ENCODE measurements around the gene PTPN23. TPM values are rescaled to one million over a fixed set of nuclear protein-coding genes. Genes with fewer than 3 reads are reported as not detected.

PTPN23 gene
- total and polyA plus RNA-seq, 2 of the 8 experiments (the other 6 are each of a cell fraction or from before 2014, with no cell fraction given) = 2.9 to 46.7 TPM

DNA sequence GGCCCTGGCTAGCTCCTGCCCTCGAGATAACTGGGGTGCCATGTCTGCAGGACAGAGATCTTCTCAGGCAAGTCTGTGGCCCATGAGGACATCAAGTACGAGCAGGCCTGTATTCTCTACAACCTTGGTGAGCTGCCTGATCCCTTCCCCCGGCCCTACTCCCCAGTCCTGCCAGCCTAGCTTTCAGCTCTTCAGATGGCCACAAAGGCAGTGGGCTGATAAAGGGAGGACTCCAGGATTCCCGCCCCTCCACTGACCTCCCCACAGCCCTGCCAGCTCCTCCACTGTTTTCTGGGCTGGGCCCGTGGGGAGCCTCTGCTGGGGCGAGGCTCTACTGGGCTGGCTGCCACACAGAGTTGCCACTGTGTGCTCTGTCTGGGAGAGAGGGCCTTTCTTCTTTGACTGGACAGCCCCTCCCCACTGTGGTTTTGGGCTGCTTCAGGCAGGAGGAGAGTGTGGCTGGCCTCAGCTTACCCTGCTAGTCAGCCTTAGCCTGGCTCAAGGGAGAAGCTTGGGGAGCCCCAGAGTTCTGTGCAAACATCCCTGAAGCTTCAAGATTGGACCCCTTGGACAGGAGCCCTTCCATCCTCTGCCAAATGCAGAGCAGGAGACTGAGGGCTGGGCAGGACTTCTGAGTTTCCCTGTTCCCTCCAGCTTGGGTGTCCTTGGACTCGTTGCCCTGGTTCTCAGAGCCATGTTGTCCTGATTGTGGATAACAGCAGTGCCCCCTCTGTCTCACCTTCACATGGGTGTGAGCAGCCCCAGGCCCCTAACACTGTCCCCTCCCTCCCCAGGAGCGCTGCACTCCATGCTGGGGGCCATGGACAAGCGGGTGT lies 24.4 kb downstream of the PTPN23 start (continued):
- TF ChIP-seq, protein P1, sequence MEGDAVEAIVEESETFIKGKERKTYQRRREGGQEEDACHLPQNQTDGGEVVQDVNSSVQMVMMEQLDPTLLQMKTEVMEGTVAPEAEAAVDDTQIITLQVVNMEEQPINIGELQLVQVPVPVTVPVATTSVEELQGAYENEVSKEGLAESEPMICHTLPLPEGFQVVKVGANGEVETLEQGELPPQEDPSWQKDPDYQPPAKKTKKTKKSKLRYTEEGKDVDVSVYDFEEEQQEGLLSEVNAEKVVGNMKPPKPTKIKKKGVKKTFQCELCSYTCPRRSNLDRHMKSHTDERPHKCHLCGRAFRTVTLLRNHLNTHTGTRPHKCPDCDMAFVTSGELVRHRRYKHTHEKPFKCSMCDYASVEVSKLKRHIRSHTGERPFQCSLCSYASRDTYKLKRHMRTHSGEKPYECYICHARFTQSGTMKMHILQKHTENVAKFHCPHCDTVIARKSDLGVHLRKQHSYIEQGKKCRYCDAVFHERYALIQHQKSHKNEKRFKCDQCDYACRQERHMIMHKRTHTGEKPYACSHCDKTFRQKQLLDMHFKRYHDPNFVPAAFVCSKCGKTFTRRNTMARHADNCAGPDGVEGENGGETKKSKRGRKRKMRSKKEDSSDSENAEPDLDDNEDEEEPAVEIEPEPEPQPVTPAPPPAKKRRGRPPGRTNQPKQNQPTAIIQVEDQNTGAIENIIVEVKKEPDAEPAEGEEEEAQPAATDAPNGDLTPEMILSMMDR (IDR thresholded peaks at IDR 0.05; ENCODE audit: control extremely low read depth in 1 of 3, insufficient read depth in 1 of 3, low read depth in 1 of 3, low read length in 3 of 3) = no peak
- TF ChIP-seq GABPA (IDR thresholded peaks at IDR 0.05; ENCODE audit: borderline replicate concordance, insufficient read depth, low read length) (no peak), TAF1 (IDR thresholded peaks at IDR 0.05; ENCODE audit: low read depth, low read length) (no peak), PHF8 (conservative IDR thresholded peaks at IDR 0.05; ENCODE audit: low read depth, low read length) (no peak), BACH1 (IDR thresholded peaks at IDR 0.05; ENCODE audit: low read length) (no peak)
- TF ChIP-seq, protein P2, sequence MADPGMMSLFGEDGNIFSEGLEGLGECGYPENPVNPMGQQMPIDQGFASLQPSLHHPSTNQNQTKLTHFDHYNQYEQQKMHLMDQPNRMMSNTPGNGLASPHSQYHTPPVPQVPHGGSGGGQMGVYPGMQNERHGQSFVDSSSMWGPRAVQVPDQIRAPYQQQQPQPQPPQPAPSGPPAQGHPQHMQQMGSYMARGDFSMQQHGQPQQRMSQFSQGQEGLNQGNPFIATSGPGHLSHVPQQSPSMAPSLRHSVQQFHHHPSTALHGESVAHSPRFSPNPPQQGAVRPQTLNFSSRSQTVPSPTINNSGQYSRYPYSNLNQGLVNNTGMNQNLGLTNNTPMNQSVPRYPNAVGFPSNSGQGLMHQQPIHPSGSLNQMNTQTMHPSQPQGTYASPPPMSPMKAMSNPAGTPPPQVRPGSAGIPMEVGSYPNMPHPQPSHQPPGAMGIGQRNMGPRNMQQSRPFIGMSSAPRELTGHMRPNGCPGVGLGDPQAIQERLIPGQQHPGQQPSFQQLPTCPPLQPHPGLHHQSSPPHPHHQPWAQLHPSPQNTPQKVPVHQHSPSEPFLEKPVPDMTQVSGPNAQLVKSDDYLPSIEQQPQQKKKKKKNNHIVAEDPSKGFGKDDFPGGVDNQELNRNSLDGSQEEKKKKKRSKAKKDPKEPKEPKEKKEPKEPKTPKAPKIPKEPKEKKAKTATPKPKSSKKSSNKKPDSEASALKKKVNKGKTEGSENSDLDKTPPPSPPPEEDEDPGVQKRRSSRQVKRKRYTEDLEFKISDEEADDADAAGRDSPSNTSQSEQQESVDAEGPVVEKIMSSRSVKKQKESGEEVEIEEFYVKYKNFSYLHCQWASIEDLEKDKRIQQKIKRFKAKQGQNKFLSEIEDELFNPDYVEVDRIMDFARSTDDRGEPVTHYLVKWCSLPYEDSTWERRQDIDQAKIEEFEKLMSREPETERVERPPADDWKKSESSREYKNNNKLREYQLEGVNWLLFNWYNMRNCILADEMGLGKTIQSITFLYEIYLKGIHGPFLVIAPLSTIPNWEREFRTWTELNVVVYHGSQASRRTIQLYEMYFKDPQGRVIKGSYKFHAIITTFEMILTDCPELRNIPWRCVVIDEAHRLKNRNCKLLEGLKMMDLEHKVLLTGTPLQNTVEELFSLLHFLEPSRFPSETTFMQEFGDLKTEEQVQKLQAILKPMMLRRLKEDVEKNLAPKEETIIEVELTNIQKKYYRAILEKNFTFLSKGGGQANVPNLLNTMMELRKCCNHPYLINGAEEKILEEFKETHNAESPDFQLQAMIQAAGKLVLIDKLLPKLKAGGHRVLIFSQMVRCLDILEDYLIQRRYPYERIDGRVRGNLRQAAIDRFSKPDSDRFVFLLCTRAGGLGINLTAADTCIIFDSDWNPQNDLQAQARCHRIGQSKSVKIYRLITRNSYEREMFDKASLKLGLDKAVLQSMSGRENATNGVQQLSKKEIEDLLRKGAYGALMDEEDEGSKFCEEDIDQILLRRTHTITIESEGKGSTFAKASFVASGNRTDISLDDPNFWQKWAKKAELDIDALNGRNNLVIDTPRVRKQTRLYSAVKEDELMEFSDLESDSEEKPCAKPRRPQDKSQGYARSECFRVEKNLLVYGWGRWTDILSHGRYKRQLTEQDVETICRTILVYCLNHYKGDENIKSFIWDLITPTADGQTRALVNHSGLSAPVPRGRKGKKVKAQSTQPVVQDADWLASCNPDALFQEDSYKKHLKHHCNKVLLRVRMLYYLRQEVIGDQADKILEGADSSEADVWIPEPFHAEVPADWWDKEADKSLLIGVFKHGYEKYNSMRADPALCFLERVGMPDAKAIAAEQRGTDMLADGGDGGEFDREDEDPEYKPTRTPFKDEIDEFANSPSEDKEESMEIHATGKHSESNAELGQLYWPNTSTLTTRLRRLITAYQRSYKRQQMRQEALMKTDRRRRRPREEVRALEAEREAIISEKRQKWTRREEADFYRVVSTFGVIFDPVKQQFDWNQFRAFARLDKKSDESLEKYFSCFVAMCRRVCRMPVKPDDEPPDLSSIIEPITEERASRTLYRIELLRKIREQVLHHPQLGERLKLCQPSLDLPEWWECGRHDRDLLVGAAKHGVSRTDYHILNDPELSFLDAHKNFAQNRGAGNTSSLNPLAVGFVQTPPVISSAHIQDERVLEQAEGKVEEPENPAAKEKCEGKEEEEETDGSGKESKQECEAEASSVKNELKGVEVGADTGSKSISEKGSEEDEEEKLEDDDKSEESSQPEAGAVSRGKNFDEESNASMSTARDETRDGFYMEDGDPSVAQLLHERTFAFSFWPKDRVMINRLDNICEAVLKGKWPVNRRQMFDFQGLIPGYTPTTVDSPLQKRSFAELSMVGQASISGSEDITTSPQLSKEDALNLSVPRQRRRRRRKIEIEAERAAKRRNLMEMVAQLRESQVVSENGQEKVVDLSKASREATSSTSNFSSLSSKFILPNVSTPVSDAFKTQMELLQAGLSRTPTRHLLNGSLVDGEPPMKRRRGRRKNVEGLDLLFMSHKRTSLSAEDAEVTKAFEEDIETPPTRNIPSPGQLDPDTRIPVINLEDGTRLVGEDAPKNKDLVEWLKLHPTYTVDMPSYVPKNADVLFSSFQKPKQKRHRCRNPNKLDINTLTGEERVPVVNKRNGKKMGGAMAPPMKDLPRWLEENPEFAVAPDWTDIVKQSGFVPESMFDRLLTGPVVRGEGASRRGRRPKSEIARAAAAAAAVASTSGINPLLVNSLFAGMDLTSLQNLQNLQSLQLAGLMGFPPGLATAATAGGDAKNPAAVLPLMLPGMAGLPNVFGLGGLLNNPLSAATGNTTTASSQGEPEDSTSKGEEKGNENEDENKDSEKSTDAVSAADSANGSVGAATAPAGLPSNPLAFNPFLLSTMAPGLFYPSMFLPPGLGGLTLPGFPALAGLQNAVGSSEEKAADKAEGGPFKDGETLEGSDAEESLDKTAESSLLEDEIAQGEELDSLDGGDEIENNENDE (IDR thresholded peaks at IDR 0.05; ENCODE audit: insufficient replicate concordance, low read length) = no peak
